HepG2 (cell line): Measurements from ENCODE around the gene CDYL. TPM values are rescaled to one million over a fixed set of nuclear protein-coding genes. Genes with fewer than 3 reads are reported as not detected.

Experiments used
- ARNT ChIP-seq: fragments of 450-650 bp; IDR thresholded peaks from 2 replicates; pipeline ENCODE4 v1.6.1; 2017
- ATAD3A ChIP-seq: sonication (generic); formaldehyde crosslinking; IDR thresholded peaks from 2 replicates; pipeline ENCODE4 v1.4.0; 2020; ENCODE audit warnings: missing genetic modification reagents
- CHCHD3 ChIP-seq: sonication (generic); formaldehyde crosslinking; IDR thresholded peaks from 2 replicates; pipeline ENCODE4 v1.8.0; 2022; ENCODE audit warnings: mild to moderate bottlenecking, missing genetic modification reagents, moderate library complexity
- CREM ChIP-seq, 2 experiments: sonication (generic) in 1 of 2; formaldehyde crosslinking in 1 of 2; IDR thresholded peaks; 2 replicates each; pipeline versions ENCODE4 v1.4.0 to v1.6.1; 2016 to 2020; ENCODE audit warnings: antibody characterized with exemption in 1 of 2, mild to moderate bottlenecking in 1 of 2, missing genetic modification reagents in 1 of 2
- HMGXB3 ChIP-seq: sonication (generic); formaldehyde crosslinking; IDR thresholded peaks from 2 replicates; pipeline ENCODE4 v1.4.0; 2020; ENCODE audit warnings: missing genetic modification reagents, borderline replicate concordance
- KDM6A ChIP-seq: IDR thresholded peaks from 2 replicates; pipeline ENCODE4 v1.6.1; 2016; ENCODE audit warnings: low read depth
- MLXIP ChIP-seq: sonication (generic); formaldehyde crosslinking; IDR thresholded peaks from 2 replicates; pipeline ENCODE4 v1.9.0; 2021; ENCODE audit warnings: missing genetic modification reagents, borderline replicate concordance
- NFYC ChIP-seq: IDR thresholded peaks from 2 replicates; pipeline ENCODE4 v1.6.1; 2016; ENCODE audit warnings: missing genetic modification reagents, missing compliant biosample characterization
- REL ChIP-seq: sonication (generic); formaldehyde crosslinking; conservative IDR thresholded peaks from 2 replicates; pipeline ENCODE4 v1.8.0; 2022; ENCODE audit warnings: mild to moderate bottlenecking, missing genetic modification reagents, moderate library complexity
- TBP ChIP-seq: sonication (generic); formaldehyde crosslinking; IDR thresholded peaks from 2 replicates; pipeline ENCODE4 v1.5.0; 2020; ENCODE audit warnings: missing genetic modification reagents
- TRIM22 ChIP-seq: fragments of 450-650 bp; IDR thresholded peaks from 2 replicates; pipeline ENCODE4 v1.6.1; 2017
- ZFP91 ChIP-seq: sonication (generic); formaldehyde crosslinking; IDR thresholded peaks from 2 replicates; pipeline ENCODE4 v1.9.0; 2022; ENCODE audit warnings: missing genetic modification reagents, mild to moderate bottlenecking, borderline replicate concordance
- ZNF263 ChIP-seq: sonication (generic); formaldehyde crosslinking; IDR thresholded peaks from 2 replicates; pipeline ENCODE4 v1.4.0; 2020; ENCODE audit warnings: missing genetic modification reagents
- ZNF503 ChIP-seq: sonication (generic); formaldehyde crosslinking; IDR thresholded peaks from 2 replicates; pipeline ENCODE4 v1.4.0; 2020; ENCODE audit warnings: missing genetic modification reagents
- ZNF564 ChIP-seq: sonication (generic); formaldehyde crosslinking; IDR thresholded peaks from 2 replicates; pipeline ENCODE4 v1.8.1; 2023; ENCODE audit warnings: mild to moderate bottlenecking, missing genetic modification reagents
- ZNF788 ChIP-seq: sonication (generic); formaldehyde crosslinking; IDR thresholded peaks from 2 replicates; pipeline ENCODE4 v1.5.0; 2020; ENCODE audit warnings: mild to moderate bottlenecking, missing genetic modification reagents, borderline replicate concordance
- ZNF792 ChIP-seq: IDR thresholded peaks from 2 replicates; pipeline ENCODE4 v1.6.1; 2016
- polyA plus RNA-seq, 8 experiments: library from polyadenylated mRNA; depleted of rRNA in 3 of 8; stranded (reverse) in 7 of 8; unstranded in 1 of 8; fragments of >200 nt; fragmentation: Illumina TruSeq in 4 of 8; extraction: Trizol in 4 of 8; gene quantifications; 2 replicates each; pipeline versions ENCODE4 v1.2.1 to v1.2.3, GENCODE V29; 2011 to 2016; ENCODE audit warnings: low read depth in 4 of 8, missing spikeins in 1 of 8, mixed read lengths in 1 of 8; ENCODE audit not compliant: insufficient read depth in 1 of 8
- total RNA-seq, 5 experiments: library from RNA; depleted of rRNA; stranded (reverse); fragments of >200 nt; fragmentation: Illumina TruSeq; extraction: Trizol; gene quantifications; 2 replicates each; pipeline ENCODE4 v1.2.3, GENCODE V29; 2016; ENCODE audit warnings: low read depth in 1 of 5

CDYL gene
- total and polyA plus RNA-seq, 2 of the 13 experiments (the other 11 are each of a cell fraction or from before 2014, with no cell fraction given) = 22.8 to 105 TPM

GRCh38 chr6:5004373-5005037, 228.3 kb downstream of the CDYL start (continued):
- TF ChIP-seq TRIM22 (no peak), ZNF503 (CRISPR knock-in tag) (no peak), ATAD3A (CRISPR knock-in tag) (no peak), ARNT (no peak), MLXIP (CRISPR knock-in tag) (0 out of 2 replicates have a peak, but pooled peaks have one; percentile 11), ZFP91 (CRISPR knock-in tag) (peak; percentile 0; the same call in 1 of the 2 replicates), ZNF263 (no peak), CREM (IDR thresholded peaks at IDR 0.05) (0 out of 2 replicates have a peak, but pooled peaks have one; percentile 8), CREM (CRISPR knock-in tag; IDR thresholded peaks at IDR 0.05) (no peak), ZNF564 (CRISPR knock-in tag) (peak; percentile 2; the same call in 1 of the 2 replicates), ZNF788 (CRISPR knock-in tag) (peak; percentile 15; the same call in 1 of the 2 replicates), HMGXB3 (no peak), KDM6A (CRISPR knock-in tag) (peak; percentile 86; the same call in 1 of the 2 replicates), REL (CRISPR knock-in tag) (0 out of 2 replicates have a peak, but pooled peaks have one; percentile 14), NFYC (0 out of 2 replicates have a peak, but pooled peaks have one; percentile 14), CHCHD3 (0 out of 2 replicates have a peak, but pooled peaks have one; percentile 9), ZNF792 (no peak), TBP (no peak)
